SK-N-SH (cell line): ENCODE results near the gene INPP5J. TPM values are rescaled to one million over a fixed set of nuclear protein-coding genes. Genes with fewer than 3 reads are reported as not detected.

Source experiments
- CTCF ChIA-PET: fragments of 300-600, 350-600 bp; formaldehyde crosslinking; extraction: SDS; loops from one replicate; lab custom pipeline; 2021; lab: Yijun Ruan, JAX
- POLR2A ChIA-PET: fragments of 350-600 bp; sonication (Branson Sonifier 250); formaldehyde crosslinking; extraction: SDS; loops from one replicate; lab custom pipeline; 2020; ENCODE audit warnings: antibody characterized with exemption, inconsistent platforms; lab: Yijun Ruan, JAX
- DNase-seq: peaks from one replicate; pipeline ENCODE4 v3.0.0; 2012
- H2AFZ ChIP-seq: fragments of 200-600 bp; sonication (generic); 2 replicates; pipeline ENCODE4 v1.8.1; 2016; ENCODE audit warnings: antibody characterized with exemption, mild to moderate bottlenecking, low read depth
- H3F3A ChIP-seq: fragments of 200-600 bp; sonication (generic); replicated peaks from 2 replicates; pipeline ENCODE3; 2016; ENCODE audit warnings: antibody characterized with exemption, mild to moderate bottlenecking; ENCODE audit not compliant: insufficient read depth
- H3K27ac ChIP-seq, 2 experiments: fragments of 200-500 bp in 1 of 2; fragments of 200-600 bp in 1 of 2; sonication (Bioruptor generic) in 1 of 2; sonication (generic), shearing (Covaris generic) in 1 of 2; 2 replicates each; pipeline versions ENCODE4 v1.5.1 to v1.6.1; 2014 to 2016; ENCODE audit warnings: low read depth in 2 of 2, inconsistent platforms in 1 of 2, low read length in 1 of 2, mild to moderate bottlenecking in 1 of 2, mixed read lengths in 1 of 2
- H3K27me3 ChIP-seq: fragments of 200-600 bp; sonication (generic), shearing (Covaris generic); 2 replicates; pipeline ENCODE4 v1.6.1; 2016; ENCODE audit warnings: mixed run types; ENCODE audit not compliant: insufficient read depth
- H3K36me3 ChIP-seq, 2 experiments: fragments of 200-500 bp in 1 of 2; fragments of 200-600 bp in 1 of 2; sonication (Bioruptor generic) in 1 of 2; sonication (generic) in 1 of 2; replicated peaks in 1 of 2; 2 replicates each; pipeline versions ENCODE3 to v1.5.1; 2014 to 2016; ENCODE audit warnings: low read length in 1 of 2, mild to moderate bottlenecking in 1 of 2; ENCODE audit not compliant: insufficient read depth in 2 of 2, control insufficient read depth in 1 of 2
- H3K4me1 ChIP-seq, 2 experiments: fragments of 200-500 bp in 1 of 2; fragments of 200-600 bp in 1 of 2; sonication (Bioruptor generic) in 1 of 2; sonication (generic), shearing (Covaris generic) in 1 of 2; 2 replicates each; pipeline versions ENCODE4 v1.5.1 to v1.6.1; 2014 to 2016; ENCODE audit warnings: low read depth in 1 of 2, low read length in 1 of 2, mixed run types in 1 of 2; ENCODE audit not compliant: insufficient read depth in 2 of 2, control insufficient read depth in 1 of 2
- H3K4me2 ChIP-seq: fragments of 200-600 bp; sonication (generic), shearing (Covaris generic); 2 replicates; pipeline ENCODE4 v1.6.1; 2017; ENCODE audit warnings: mixed run types
- H3K4me3 ChIP-seq, 2 experiments: fragments of 200-500 bp in 1 of 2; fragments of 200-600 bp in 1 of 2; sonication (Bioruptor generic) in 1 of 2; sonication (generic), shearing (Covaris generic) in 1 of 2; 2 replicates each; pipeline versions ENCODE4 v1.5.1 to v1.8.1; 2014 to 2016; ENCODE audit warnings: low read depth in 2 of 2, inconsistent platforms in 1 of 2, low read length in 1 of 2, mild to moderate bottlenecking in 1 of 2, mixed read lengths in 1 of 2, moderate library complexity in 1 of 2
- H3K79me2 ChIP-seq: fragments of 200-600 bp; sonication (generic); 2 replicates; pipeline ENCODE4 v1.8.1; 2017; ENCODE audit warnings: mild to moderate bottlenecking; ENCODE audit not compliant: insufficient read depth
- H3K9ac ChIP-seq: fragments of 200-600 bp; sonication (generic); 2 replicates; pipeline ENCODE4 v1.6.1; 2017; ENCODE audit warnings: mixed run types
- H3K9me2 ChIP-seq: fragments of 200-600 bp; sonication (generic); 2 replicates; pipeline ENCODE4 v1.6.1; 2017; ENCODE audit warnings: mixed run types
- H3K9me3 ChIP-seq: fragments of 200-600 bp; sonication (generic); 2 replicates; pipeline ENCODE4 v1.6.1; 2017; ENCODE audit warnings: mixed run types, mild to moderate bottlenecking, moderate library complexity
- H4K20me1 ChIP-seq: fragments of 200-600 bp; sonication (generic); 2 replicates; pipeline ENCODE4 v1.6.1; 2017; ENCODE audit warnings: mild to moderate bottlenecking, mixed run types; ENCODE audit not compliant: insufficient read depth
- CHD2 ChIP-seq: fragments of 150-350 bp; IDR thresholded peaks from 2 replicates; pipeline ENCODE4 v1.6.1; 2018; ENCODE audit warnings: low read length; ENCODE audit not compliant: partially characterized antibody
- ELF1 ChIP-seq: IDR thresholded peaks from 2 replicates; pipeline ENCODE4 v1.4.0; 2012
- FOSL2 ChIP-seq: IDR thresholded peaks from 2 replicates; pipeline ENCODE4 v1.4.0; 2012; ENCODE audit warnings: low read depth, mild to moderate bottlenecking, moderate library complexity, borderline replicate concordance
- JUND ChIP-seq: IDR thresholded peaks from 2 replicates; pipeline ENCODE4 v1.4.0; 2012
- MEF2A ChIP-seq: IDR thresholded peaks from 2 replicates; pipeline ENCODE4 v1.4.0; 2012; ENCODE audit warnings: low read depth, borderline replicate concordance
- NFIC ChIP-seq: IDR thresholded peaks from 2 replicates; pipeline ENCODE4 v1.4.0; 2012; ENCODE audit warnings: borderline replicate concordance
- NRF1 ChIP-seq: IDR thresholded peaks from 2 replicates; pipeline ENCODE4 v1.6.1; 2012; ENCODE audit warnings: low read depth, mild to moderate bottlenecking, low read length
- POLR2AphosphoS5 ChIP-seq: IDR thresholded peaks from 2 replicates; pipeline ENCODE4 v1.6.1; 2012; ENCODE audit warnings: low read depth, low read length
- RAD21 ChIP-seq: IDR thresholded peaks from 2 replicates; pipeline ENCODE4 v1.6.1; 2012; ENCODE audit warnings: mild to moderate bottlenecking, low read length
- RFX5 ChIP-seq: IDR thresholded peaks from 2 replicates; pipeline ENCODE4 v1.6.1; 2012; ENCODE audit warnings: mild to moderate bottlenecking, improper control_type of control experiment, low read length
- TAF1 ChIP-seq: IDR thresholded peaks from 2 replicates; pipeline ENCODE4 v1.6.1; 2012; ENCODE audit warnings: low read depth, mild to moderate bottlenecking, low read length, moderate library complexity, borderline replicate concordance
- YY1 ChIP-seq: IDR thresholded peaks from 2 replicates; pipeline ENCODE4 v1.4.0; 2012; ENCODE audit warnings: low read depth, mild to moderate bottlenecking
- WGBS: methylation state at CpG from one replicate; pipeline ENCODE4 v1.1.6; 2017; ENCODE audit warnings: low lambda C conversion rate; 5-methylcytosine and 5-hydroxymethylcytosine counted together
- polyA plus RNA-seq, 3 experiments: library from polyadenylated mRNA; depleted of rRNA; stranded (reverse); fragments of >200 nt; gene quantifications; 2 replicates each; pipeline ENCODE4 v1.2.3, GENCODE V29; 2012
- TF ChIP-seq, protein P1 (sequence below): IDR thresholded peaks from 2 replicates; pipeline ENCODE4; 2012
- TF ChIP-seq, protein P2 (sequence below): IDR thresholded peaks from 2 replicates; pipeline ENCODE4 v1.4.0; 2012; ENCODE audit warnings: low read depth
- TF ChIP-seq, protein P3 (sequence below): fragments of 200-600 bp; sonication (generic); IDR thresholded peaks from 2 replicates; pipeline ENCODE4 v1.6.1; 2017; ENCODE audit warnings: antibody characterized with exemption, mild to moderate bottlenecking, moderate library complexity

INPP5J gene
- polyA plus RNA-seq, 1 of the 3 experiments (the other 2 are of a cell fraction) = 3.2 TPM

DNA sequence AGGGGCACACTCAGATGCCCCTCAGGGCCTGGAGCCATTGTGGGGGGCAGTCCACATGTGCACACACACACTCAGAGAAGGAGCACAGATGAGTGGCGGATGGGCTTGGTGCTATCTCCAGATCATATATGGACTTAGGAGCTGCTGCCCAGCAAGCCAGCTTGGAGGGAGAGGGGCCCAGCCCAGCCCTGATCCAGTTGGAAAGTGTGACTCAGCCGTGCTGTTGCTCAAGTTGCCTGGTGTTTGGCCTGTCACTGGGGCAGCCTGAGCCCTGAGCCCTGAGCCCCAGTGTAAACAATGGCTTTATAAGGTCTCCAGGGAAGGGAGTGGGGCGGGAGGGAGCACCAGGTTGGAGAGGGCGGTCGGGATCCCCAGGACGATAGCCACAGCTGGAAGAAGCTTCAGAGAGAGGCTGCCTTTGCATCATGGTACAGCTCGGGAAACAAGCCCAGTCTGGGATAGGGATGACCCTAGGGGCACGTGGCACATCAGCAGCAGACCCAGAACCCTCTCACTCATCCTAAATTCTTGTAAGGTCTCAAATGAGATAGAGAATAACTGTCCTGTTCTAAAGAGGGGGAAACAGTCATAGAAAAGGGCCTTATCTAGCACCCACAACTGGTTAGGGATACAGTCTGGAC lies 20.2 kb upstream of the INPP5J start:
- CTCF ChIA-PET = interaction anchor here (1.2 to 2.5 kb wide), 5 partner anchors 12 to 54 kb away, joined by 4 to 10 read pairs (median 4); no protein-coding TSS in a partner anchor
- Histone ChIP-seq H3K4me3 (no peak overlapping the region), H3K27ac (peak overlapping the region in 1 of 2 experiments; percentile 71; a peak in 2 of 4 replicates), H2AFZ (no peak overlapping the region), H4K20me1 (no peaks in the 10 kb centered on the region), H3K9me3 (no peaks in the 10 kb centered on the region), H3K9me2 (no peaks in the 10 kb centered on the region), H3F3A (peaks cover 26% of the 10 kb centered on the region), H3K27me3 (no peaks in the 10 kb centered on the region), H3K79me2 (peaks cover 13% of the 10 kb centered on the region; the same call in 1 of the 2 replicates), H3K36me3 (peaks cover 4 to 25% of the 10 kb centered on the region in 2 experiments), H3K9ac (no peak overlapping the region; the same call in 1 of the 2 replicates), H3K4me2 (no peak overlapping the region; the same call in 1 of the 2 replicates), H3K4me1 (peaks cover 0 to 13% of the 10 kb centered on the region in 2 experiments; a peak in 1 of 4 replicates)
- TF ChIP-seq JUND = peak; percentile 42; the same call in 1 of the 2 replicates
- peak; percentile 53; the same call in 1 of the 2 replicates for TF ChIP-seq FOSL2
- TF ChIP-seq RAD21 = no peak
- TF ChIP-seq POLR2AphosphoS5 = 0 out of 2 replicates have a peak, but pooled peaks have one; percentile 29
- TF ChIP-seq, protein P1, sequence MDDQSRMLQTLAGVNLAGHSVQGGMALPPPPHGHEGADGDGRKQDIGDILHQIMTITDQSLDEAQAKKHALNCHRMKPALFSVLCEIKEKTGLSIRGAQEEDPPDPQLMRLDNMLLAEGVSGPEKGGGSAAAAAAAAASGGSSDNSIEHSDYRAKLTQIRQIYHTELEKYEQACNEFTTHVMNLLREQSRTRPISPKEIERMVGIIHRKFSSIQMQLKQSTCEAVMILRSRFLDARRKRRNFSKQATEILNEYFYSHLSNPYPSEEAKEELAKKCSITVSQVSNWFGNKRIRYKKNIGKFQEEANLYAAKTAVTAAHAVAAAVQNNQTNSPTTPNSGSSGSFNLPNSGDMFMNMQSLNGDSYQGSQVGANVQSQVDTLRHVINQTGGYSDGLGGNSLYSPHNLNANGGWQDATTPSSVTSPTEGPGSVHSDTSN = 0 out of 2 replicates have a peak, but pooled peaks have one; percentile 11
- POLR2A ChIA-PET = interaction anchor here (0.6 kb wide), 1 partner anchor 138 kb away, joined by 4 read pairs; no protein-coding TSS in a partner anchor
- WGBS = 67% methylated on average over 7 of the region's 8 CpGs
- no peak for DNase-seq

DNA sequence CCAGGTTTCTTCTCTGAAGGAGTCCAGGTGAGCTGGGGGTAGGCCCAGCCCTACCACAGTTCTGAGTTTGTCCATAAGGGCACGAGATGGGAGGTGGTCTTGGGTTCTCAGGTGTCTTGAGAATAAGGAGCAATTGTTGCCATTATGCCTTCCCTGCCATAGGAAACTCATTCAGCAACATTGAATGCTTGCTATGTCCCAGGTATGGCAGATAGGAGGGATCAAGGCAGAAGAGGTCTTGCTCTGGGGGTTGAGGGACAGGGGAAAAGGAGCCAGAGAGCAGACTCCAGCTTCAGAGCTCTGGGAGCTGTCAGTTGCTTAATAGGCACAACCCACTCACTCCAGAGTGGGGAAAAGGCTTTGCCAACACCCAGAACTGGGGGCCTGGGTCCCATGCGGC lies 19.7 kb upstream of the INPP5J start:
- DNase-seq = no peak
- H2AFZ ChIP-seq = no peak overlapping the region
- no peaks in the 10 kb centered on the region for H3K9me2 ChIP-seq
- no peak overlapping the region for H3K4me3 ChIP-seq
- no peak for TF ChIP-seq RFX5
- TF ChIP-seq, protein P2, sequence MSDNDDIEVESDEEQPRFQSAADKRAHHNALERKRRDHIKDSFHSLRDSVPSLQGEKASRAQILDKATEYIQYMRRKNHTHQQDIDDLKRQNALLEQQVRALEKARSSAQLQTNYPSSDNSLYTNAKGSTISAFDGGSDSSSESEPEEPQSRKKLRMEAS = no peak
- no peak for TF ChIP-seq NRF1
- TF ChIP-seq NFIC = no peak
- TF ChIP-seq TAF1 = no peak
- no peak for TF ChIP-seq RAD21
- TF ChIP-seq YY1 = no peak
- TF ChIP-seq, protein P3, sequence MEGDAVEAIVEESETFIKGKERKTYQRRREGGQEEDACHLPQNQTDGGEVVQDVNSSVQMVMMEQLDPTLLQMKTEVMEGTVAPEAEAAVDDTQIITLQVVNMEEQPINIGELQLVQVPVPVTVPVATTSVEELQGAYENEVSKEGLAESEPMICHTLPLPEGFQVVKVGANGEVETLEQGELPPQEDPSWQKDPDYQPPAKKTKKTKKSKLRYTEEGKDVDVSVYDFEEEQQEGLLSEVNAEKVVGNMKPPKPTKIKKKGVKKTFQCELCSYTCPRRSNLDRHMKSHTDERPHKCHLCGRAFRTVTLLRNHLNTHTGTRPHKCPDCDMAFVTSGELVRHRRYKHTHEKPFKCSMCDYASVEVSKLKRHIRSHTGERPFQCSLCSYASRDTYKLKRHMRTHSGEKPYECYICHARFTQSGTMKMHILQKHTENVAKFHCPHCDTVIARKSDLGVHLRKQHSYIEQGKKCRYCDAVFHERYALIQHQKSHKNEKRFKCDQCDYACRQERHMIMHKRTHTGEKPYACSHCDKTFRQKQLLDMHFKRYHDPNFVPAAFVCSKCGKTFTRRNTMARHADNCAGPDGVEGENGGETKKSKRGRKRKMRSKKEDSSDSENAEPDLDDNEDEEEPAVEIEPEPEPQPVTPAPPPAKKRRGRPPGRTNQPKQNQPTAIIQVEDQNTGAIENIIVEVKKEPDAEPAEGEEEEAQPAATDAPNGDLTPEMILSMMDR = no peak
- TF ChIP-seq MEF2A = no peak
- no peak for TF ChIP-seq ELF1
- TF ChIP-seq CHD2 = no peak
- H3K36me3 ChIP-seq = peaks cover 0 to 20% of the 10 kb centered on the region in 2 experiments
- H4K20me1 ChIP-seq = no peaks in the 10 kb centered on the region
- no peak overlapping the region for H3K4me2 ChIP-seq
- H3K27ac ChIP-seq = peak overlapping the region in 1 of 2 experiments; percentile 71; a peak in 2 of 4 replicates
- H3K9ac ChIP-seq = no peak overlapping the region; the same call in 1 of the 2 replicates
- POLR2A ChIA-PET = no interaction called here
- H3F3A ChIP-seq = peaks cover 26% of the 10 kb centered on the region
- H3K4me1 ChIP-seq = peaks cover 0 to 13% of the 10 kb centered on the region in 2 experiments; a peak in 1 of 4 replicates
- H3K9me3 ChIP-seq = no peaks in the 10 kb centered on the region
- no peaks in the 10 kb centered on the region for H3K27me3 ChIP-seq
- 88% methylated on average over 1 of the region's 2 CpGs for WGBS
- peaks cover 13% of the 10 kb centered on the region; the same call in 1 of the 2 replicates for H3K79me2 ChIP-seq
- CTCF ChIA-PET = interaction anchor here (2.3 to 2.5 kb wide), 2 partner anchors 13 to 18 kb away, joined by 8 to 10 read pairs; no protein-coding TSS in a partner anchor
